Breast epithelium (tissue), 3 donors: ENCODE measurements around the gene G6PC3.

Experiments
- CTCF ChIP-seq, 3 donors: fragments of 450-650 bp; IDR thresholded peaks; one replicate each; pipeline ENCODE4 v1.5.1; 2016 to 2017; ENCODE audit warnings: antibody characterized with exemption in 3 of 3, mild to moderate bottlenecking in 3 of 3, moderate library complexity in 3 of 3
- POLR2A ChIP-seq: fragments of 450-650 bp; IDR thresholded peaks from one replicate; pipeline ENCODE4 v1.6.1; 2016; ENCODE audit warnings: antibody characterized with exemption, mild to moderate bottlenecking, moderate library complexity
- POLR2AphosphoS5 ChIP-seq, 3 donors: sonication (generic); formaldehyde crosslinking; IDR thresholded peaks; one replicate each; pipeline ENCODE4 v1.6.1; 2017; ENCODE audit warnings: antibody characterized with exemption in 3 of 3

- TF ChIP-seq POLR2AphosphoS5 (IDR thresholded peaks at IDR 0.05) (no peak), CTCF (IDR thresholded peaks at IDR 0.05) (no peak), POLR2A (no peak)
Measured at GRCh38 chr17:44077595-44077909, 7.0 kb downstream of the G6PC3 start.
